Left renal cortex interstitium (tissue), 4 donors: ENCODE results near the gene CTBS. TPM values are rescaled to one million over a fixed set of nuclear protein-coding genes. Genes with fewer than 3 reads are reported as not detected.
"Not testable (repeated sequence)": the region's sequence is repeated elsewhere in the genome, so short reads cannot be mapped to it uniquely, and the experiment has no call there.

Experiments
- DNase-seq, 4 donors: peaks; one replicate each; pipeline ENCODE4 v3.0.0-alpha.2; 2013; ENCODE audit warnings: low read depth in 4 of 4, low spot score in 2 of 4, missing footprints in 1 of 4
- polyA plus RNA-seq, 4 donors: library from polyadenylated mRNA; unstranded; fragments of 120-200 nt; gene quantifications; one replicate each; pipeline ENCODE4 v1.2.1, GENCODE V29; 2013; ENCODE audit not compliant: insufficient read length in 4 of 4

Gene CTBS, protein sequence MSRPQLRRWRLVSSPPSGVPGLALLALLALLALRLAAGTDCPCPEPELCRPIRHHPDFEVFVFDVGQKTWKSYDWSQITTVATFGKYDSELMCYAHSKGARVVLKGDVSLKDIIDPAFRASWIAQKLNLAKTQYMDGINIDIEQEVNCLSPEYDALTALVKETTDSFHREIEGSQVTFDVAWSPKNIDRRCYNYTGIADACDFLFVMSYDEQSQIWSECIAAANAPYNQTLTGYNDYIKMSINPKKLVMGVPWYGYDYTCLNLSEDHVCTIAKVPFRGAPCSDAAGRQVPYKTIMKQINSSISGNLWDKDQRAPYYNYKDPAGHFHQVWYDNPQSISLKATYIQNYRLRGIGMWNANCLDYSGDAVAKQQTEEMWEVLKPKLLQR
- 10 to 100 TPM; 23.3 to 26.6 (median 23.9) TPM for polyA plus RNA-seq

- peak in 3 of 4 donors; percentile 36 to 69 (median 55) for DNase-seq
Measured at GRCh38 chr1:84573967-84574842, at the start of gene CTBS. Gene CTBS, minus strand, starts transcription at chr1:84574440. Its CDS starts 25 bp downstream, at chr1:84574415.

GRCh38 chr1:84621553-84621952, 47.3 kb upstream of the CTBS start:
- DNase-seq: no peak

GRCh38 chr1:84620720-84621313, 46.6 kb upstream of the CTBS start:
- peak; percentile 65 to 72 (median 68) for DNase-seq

DNA sequence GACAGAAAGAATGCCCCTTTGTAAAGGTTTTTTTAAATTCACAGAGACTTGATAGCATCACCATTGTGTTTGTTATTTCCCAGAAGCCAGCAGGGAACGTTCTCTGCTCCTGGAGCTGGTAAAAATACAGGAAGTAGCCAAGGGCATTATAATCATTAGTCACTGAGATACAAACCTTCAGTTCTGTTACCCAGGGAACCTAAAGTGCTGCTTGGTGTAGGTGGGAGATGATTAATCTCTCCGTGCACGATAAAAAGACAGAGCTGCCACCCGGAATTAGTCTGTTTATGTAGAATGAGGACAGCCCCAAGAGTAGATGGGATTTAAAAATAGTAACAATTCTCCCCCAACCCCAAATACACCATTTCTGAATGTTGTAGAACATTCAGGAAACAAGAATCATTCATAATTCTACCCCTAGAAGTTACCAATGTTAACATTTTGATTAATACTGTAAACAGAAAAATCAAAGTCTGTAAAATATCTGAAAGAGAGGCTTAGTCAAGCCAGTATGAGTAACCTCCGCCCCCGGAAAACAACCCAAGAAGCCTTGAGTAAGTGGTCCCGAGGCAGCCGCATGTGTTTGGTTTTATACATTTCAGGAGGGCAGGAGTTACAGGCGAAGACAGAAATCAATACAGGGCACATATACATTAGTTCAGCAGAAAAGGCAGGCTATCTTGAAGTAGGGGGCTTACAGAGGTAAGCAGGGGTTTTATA, 45.3 kb upstream of the CTBS start:
- DNase-seq: no peak

GRCh38 chr1:84617349-84617748, 43.1 kb upstream of the CTBS start:
- no peak for DNase-seq

DNA sequence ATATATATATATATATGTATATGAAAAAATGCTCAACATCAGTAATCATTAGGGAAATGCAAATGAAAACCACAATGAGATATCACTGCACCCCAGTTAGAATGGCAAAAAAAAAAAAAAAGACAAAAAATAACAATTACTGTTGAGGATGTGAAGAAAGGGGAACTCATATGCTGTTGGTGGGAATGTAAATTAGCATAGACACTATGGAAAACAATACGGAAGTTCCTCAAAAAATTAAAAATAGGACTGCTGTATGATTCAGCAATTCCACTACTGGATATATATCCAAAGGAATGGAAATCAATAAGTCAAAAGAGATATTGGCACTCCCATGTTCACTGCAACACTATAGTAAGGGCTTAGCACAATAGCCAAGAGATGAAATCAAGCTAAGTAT, 41.5 kb upstream of the CTBS start:
- DNase-seq: no peak

- DNase-seq: no peak
Measured at GRCh38 chr1:84613887-84614286, 39.6 kb upstream of the CTBS start.

GRCh38 chr1:84613026-84613425, 38.8 kb upstream of the CTBS start:
- no peak for DNase-seq

DNA sequence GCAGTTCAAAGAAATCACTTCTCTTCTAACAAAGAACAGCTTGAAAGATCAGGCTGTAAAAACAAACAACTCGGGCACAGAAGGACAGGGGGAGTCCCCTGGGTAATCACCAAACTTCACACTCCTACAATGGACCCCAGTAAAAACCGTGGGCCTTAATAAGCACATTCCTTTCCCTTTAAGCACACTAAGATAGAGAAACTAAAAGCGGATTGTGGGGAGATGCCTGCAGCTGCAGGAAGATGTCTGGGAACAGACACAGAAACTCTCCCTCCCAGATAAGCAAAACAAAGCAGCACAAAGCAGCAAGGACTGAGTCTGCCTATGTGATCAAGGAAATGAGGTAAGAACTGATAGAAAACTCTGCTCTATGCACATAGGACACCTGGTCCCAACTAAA, 37.6 kb upstream of the CTBS start:
- DNase-seq: no peak

- DNase-seq: no peak
Measured at GRCh38 chr1:84611091-84611490, 36.9 kb upstream of the CTBS start.

- DNase-seq: no peak
Measured at GRCh38 chr1:84606977-84607376, 32.7 kb upstream of the CTBS start.

DNA sequence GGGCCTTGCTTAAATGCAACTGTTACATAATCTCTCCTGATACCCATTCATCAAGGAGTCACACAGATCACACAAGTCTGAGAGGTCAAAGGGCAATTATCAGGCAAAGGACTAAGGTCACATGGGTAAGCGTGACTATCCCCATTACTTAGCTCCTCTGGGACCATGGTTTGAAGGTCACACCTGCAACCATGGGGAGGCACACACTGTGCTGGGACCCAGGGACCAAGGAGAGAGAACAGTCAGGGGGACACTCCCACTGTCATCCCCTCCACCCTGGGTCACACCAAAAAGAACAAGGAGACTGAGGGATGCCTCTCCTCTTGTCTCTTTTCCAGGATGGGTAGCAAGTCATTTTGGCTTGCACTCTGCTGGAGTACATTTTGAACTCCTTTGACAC, 30.9 kb upstream of the CTBS start:
- no peak for DNase-seq

GRCh38 chr1:84603941-84604830, 29.9 kb upstream of the CTBS start:
- no peak for DNase-seq

- DNase-seq: no peak
Measured at GRCh38 chr1:84603223-84603622, 29.0 kb upstream of the CTBS start.

DNA sequence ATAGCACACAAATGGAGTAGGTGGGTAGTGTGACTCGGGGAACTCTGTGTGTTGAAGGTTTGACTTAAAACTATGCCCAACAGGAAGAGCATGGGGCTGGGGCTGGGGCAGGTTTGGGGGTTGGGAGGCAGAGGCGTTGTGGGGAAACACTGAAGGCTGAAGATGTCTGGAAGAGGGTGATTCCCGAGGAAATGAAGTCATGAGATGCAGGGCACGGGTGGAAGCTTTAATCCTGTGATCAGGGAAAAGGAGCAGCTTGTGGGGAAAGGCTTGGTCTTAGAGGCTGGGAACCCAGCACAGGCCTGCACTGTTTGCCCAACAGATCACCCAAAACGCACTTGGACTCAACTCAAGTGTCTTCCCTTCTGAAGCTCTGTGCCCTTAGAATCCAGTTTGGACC, 26.6 kb upstream of the CTBS start:
- DNase-seq: no peak

DNA sequence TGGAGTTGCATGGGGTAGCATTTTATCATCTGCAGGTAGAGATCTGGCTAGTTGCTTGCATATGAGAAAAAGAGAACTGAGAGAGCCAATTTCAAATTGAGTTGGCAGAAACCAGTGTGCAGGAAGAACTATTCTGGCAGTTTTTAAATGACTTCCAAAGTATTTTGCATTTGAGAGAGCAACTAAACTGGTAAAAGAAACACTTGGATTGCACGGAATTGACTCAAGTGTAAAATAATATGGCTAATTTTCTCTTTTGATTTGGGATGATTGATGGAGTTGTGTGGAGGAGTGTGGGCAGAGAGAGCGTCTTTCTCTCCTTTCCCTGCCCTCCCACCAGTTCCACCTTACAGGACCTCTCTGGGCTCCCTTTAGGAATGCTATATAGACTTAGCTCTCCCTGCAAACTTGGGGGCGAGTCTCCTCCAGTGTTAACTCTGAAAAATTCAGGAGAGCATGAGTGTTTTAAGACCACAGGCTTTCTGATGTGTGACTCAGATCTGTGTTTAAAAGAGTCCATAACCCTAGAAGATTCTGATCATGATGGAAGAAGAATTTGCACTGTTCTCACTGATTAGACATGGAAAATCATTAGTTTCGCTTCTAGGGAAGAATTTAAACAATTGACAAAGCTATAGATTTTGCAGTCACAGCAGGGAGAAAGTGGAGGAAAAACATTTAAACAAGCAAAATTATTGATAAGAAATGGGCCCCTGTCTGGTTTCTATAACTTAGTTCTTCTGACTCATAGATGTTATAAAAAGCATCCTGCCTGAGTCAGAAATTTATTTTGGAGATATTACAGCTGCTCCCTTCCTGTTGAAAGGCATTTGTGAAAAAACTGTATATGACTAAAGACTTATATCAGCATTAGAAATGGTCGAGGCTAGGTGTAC, 24.9 kb upstream of the CTBS start:
- DNase-seq: no peak

DNA sequence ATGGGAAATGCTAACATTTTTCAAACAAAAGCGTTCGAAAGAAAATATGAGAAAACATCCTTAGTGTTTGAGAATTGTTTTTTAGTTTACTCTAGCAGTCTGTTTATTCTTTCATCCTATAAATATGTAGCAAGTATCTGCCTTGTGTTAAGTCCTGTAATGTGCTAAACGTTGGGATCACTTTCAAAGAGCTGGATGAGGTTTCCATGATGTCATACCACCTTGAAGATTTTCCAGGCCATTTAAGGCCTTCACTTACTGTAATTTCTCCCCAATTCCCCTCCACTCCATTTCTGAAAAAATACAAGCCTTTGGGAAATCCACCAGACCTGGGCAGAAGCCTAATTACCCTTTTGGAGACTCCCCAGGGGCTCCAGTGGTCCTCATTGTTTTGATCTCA, 24.2 kb upstream of the CTBS start:
- DNase-seq: no peak

- no peak for DNase-seq
Measured at GRCh38 chr1:84597011-84597410, 22.8 kb upstream of the CTBS start.

DNA sequence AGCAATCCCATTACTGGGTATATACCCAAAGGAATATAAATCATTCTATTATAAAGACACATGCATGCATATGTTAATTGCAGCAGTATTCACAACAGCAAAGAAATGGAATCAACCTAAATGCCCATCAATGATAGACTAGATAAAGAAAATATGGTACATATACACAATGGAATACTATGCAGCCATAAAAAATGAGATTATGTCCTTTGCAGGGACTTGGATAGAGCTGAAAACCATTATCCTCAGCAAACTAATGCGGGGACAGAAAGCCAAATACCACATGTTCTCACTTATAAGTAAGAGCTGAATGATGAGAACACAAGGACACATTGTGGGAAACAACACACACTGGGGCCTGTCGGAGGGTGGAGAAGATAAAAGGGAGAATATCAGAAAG, 20.7 kb upstream of the CTBS start:
- DNase-seq: not testable (repeated sequence)
